Activated T-cell treated with anti-CD3 and anti-CD28 coated beads, Interleukin-2, amount 50 U/mL, for 4 hours (primary cell): ENCODE data around the gene SNAI1. TPM values are rescaled to one million over a fixed set of nuclear protein-coding genes. Genes with fewer than 3 reads are reported as not detected.
"Not testable (repeated sequence)": the region's sequence is repeated elsewhere in the genome, so short reads cannot be mapped to it uniquely, and the experiment has no call there.

Source experiments
- ATAC-seq, 2 donors: fragments of 200-7000 bp; cut with Tn5 transposase; one replicate each; pipeline ENCODE4 v1.10.0; 2021
- DNase-seq: peaks from one replicate; pipeline ENCODE4 v3.0.0-alpha.2; 2020
- H3K27me3 Mint-ChIP-seq: one replicate; pipeline ENCODE4 v1.8.0; 2021; ENCODE audit warnings: low read depth, mixed read lengths
- H3K36me3 Mint-ChIP-seq: one replicate; pipeline ENCODE4 v1.8.0; 2022; ENCODE audit warnings: mixed read lengths; ENCODE audit not compliant: insufficient read depth
- H3K4me1 Mint-ChIP-seq: one replicate; pipeline ENCODE4 v1.8.0; 2021; ENCODE audit warnings: low read depth, mixed read lengths
- H3K4me3 Mint-ChIP-seq: one replicate; pipeline ENCODE4 v1.8.0; 2021; ENCODE audit warnings: mild to moderate bottlenecking, moderate library complexity, mixed read lengths
- H3K9me3 Mint-ChIP-seq: one replicate; pipeline ENCODE4 v1.8.0; 2021; ENCODE audit warnings: mixed read lengths
- total RNA-seq, 3 donors: library from RNA; stranded (reverse); gene quantifications; one replicate each; pipeline ENCODE4 v1.2.1, GENCODE V29; 2021

SNAI1 gene
- total RNA-seq, 3 donors from 2014 or later = 1.1 to 1.8 (median 1.3) TPM

- H3K36me3 Mint-ChIP-seq = peaks cover 52% of the 10 kb centered on the region
These were observed 31.6 kb upstream of the SNAI1 start for GRCh38 chr20:49951151-49951550.

GRCh38 chr20:49955167-49955566 lies 27.6 kb upstream of the SNAI1 start:
- no peak for DNase-seq
- Mint-ChIP-seq H3K36me3 (peaks cover 40% of the 10 kb centered on the region), H3K27me3 (no peaks in the 10 kb centered on the region), H3K4me3 (no peak overlapping the region), H3K4me1 (peaks cover 12% of the 10 kb centered on the region), H3K9me3 (no peaks in the 10 kb centered on the region)
- no peak for ATAC-seq

More at GRCh38 chr20:49951151-49951550, 31.6 kb upstream of the SNAI1 start:
- Mint-ChIP-seq H3K27me3 (no peaks in the 10 kb centered on the region), H3K4me1 (peaks cover 9% of the 10 kb centered on the region), H3K4me3 (no peak overlapping the region), H3K9me3 (no peaks in the 10 kb centered on the region)
- ATAC-seq = peak; percentile 92 to 95
- no peak for DNase-seq

GRCh38 chr20:49955830-49956396 lies 26.9 kb upstream of the SNAI1 start:
- ATAC-seq, H3K4me3 Mint-ChIP-seq, H3K4me1 Mint-ChIP-seq, H3K27me3 Mint-ChIP-seq, H3K9me3 Mint-ChIP-seq, DNase-seq: not testable (repeated sequence)
- peaks cover 35% of the 10 kb centered on the region for H3K36me3 Mint-ChIP-seq

GRCh38 chr20:49956689-49957088 lies 26.1 kb upstream of the SNAI1 start:
- Mint-ChIP-seq H3K4me3 (no peak overlapping the region), H3K27me3 (no peaks in the 10 kb centered on the region), H3K9me3 (no peaks in the 10 kb centered on the region), H3K36me3 (peaks cover 34% of the 10 kb centered on the region), H3K4me1 (peaks cover 4% of the 10 kb centered on the region)
- DNase-seq (no peak), ATAC-seq (no peak)

- H3K4me1 Mint-ChIP-seq, ATAC-seq, H3K4me3 Mint-ChIP-seq, H3K27me3 Mint-ChIP-seq, DNase-seq, H3K9me3 Mint-ChIP-seq: not testable (repeated sequence)
- peaks cover 31% of the 10 kb centered on the region for H3K36me3 Mint-ChIP-seq
These were observed 25.5 kb upstream of the SNAI1 start for GRCh38 chr20:49957089-49957938.

GRCh38 chr20:49961413-49961812 lies 21.4 kb upstream of the SNAI1 start:
- H3K36me3 Mint-ChIP-seq = peaks cover 15% of the 10 kb centered on the region

GRCh38 chr20:49964964-49965780 lies 17.6 kb upstream of the SNAI1 start:
- ATAC-seq (no peak), DNase-seq (no peak)
- Mint-ChIP-seq H3K9me3 (no peaks in the 10 kb centered on the region), H3K4me3 (no peak overlapping the region), H3K36me3 (peaks cover 3% of the 10 kb centered on the region), H3K4me1 (no peaks in the 10 kb centered on the region), H3K27me3 (no peaks in the 10 kb centered on the region)

More at GRCh38 chr20:49961413-49961812, 21.4 kb upstream of the SNAI1 start:
- ATAC-seq (no peak), DNase-seq (no peak)
- no peaks in the 10 kb centered on the region for H3K9me3 Mint-ChIP-seq
- peaks cover 4% of the 10 kb centered on the region for H3K4me1 Mint-ChIP-seq
- no peak overlapping the region for H3K4me3 Mint-ChIP-seq
- no peaks in the 10 kb centered on the region for H3K27me3 Mint-ChIP-seq

GRCh38 chr20:49965781-49966305 lies 16.9 kb upstream of the SNAI1 start:
- no peak for ATAC-seq
- H3K4me3 Mint-ChIP-seq = no peak overlapping the region
- no peaks in the 10 kb centered on the region for H3K27me3 Mint-ChIP-seq
- DNase-seq = no peak
- peaks cover 3% of the 10 kb centered on the region for H3K36me3 Mint-ChIP-seq
- no peaks in the 10 kb centered on the region for H3K9me3 Mint-ChIP-seq
- H3K4me1 Mint-ChIP-seq = no peaks in the 10 kb centered on the region

- H3K36me3 Mint-ChIP-seq = no peaks in the 10 kb centered on the region
- no peaks in the 10 kb centered on the region for H3K9me3 Mint-ChIP-seq
- H3K4me1 Mint-ChIP-seq = no peaks in the 10 kb centered on the region
- ATAC-seq = no peak
- H3K27me3 Mint-ChIP-seq = no peaks in the 10 kb centered on the region
- no peak overlapping the region for H3K4me3 Mint-ChIP-seq
- no peak for DNase-seq
These were observed 15.9 kb upstream of the SNAI1 start for GRCh38 chr20:49966861-49967260.

- H3K36me3 Mint-ChIP-seq = no peaks in the 10 kb centered on the region
- H3K4me3 Mint-ChIP-seq = no peak overlapping the region
- DNase-seq (no peak), ATAC-seq (no peak)
- H3K4me1 Mint-ChIP-seq = no peaks in the 10 kb centered on the region
- no peaks in the 10 kb centered on the region for H3K27me3 Mint-ChIP-seq
- no peaks in the 10 kb centered on the region for H3K9me3 Mint-ChIP-seq
These were observed 13.5 kb upstream of the SNAI1 start for GRCh38 chr20:49969234-49969633.

- ATAC-seq = no peak
- H3K9me3 Mint-ChIP-seq = no peaks in the 10 kb centered on the region
- H3K4me3 Mint-ChIP-seq = no peak overlapping the region
- no peak for DNase-seq
- H3K27me3 Mint-ChIP-seq = no peaks in the 10 kb centered on the region
- no peaks in the 10 kb centered on the region for H3K36me3 Mint-ChIP-seq
- H3K4me1 Mint-ChIP-seq = no peaks in the 10 kb centered on the region
These were observed 12.8 kb upstream of the SNAI1 start for GRCh38 chr20:49969946-49970345.

GRCh38 chr20:49970498-49970897 lies 12.3 kb upstream of the SNAI1 start:
- no peaks in the 10 kb centered on the region for H3K4me1 Mint-ChIP-seq
- no peak for ATAC-seq
- no peaks in the 10 kb centered on the region for H3K36me3 Mint-ChIP-seq
- no peaks in the 10 kb centered on the region for H3K9me3 Mint-ChIP-seq
- no peak overlapping the region for H3K4me3 Mint-ChIP-seq
- DNase-seq = no peak
- H3K27me3 Mint-ChIP-seq = no peaks in the 10 kb centered on the region

- Mint-ChIP-seq H3K4me3 (no peak overlapping the region), H3K4me1 (no peaks in the 10 kb centered on the region), H3K36me3 (no peaks in the 10 kb centered on the region), H3K9me3 (no peaks in the 10 kb centered on the region), H3K27me3 (no peaks in the 10 kb centered on the region)
- no peak for ATAC-seq
- no peak for DNase-seq
These were observed 8.8 kb upstream of the SNAI1 start for GRCh38 chr20:49973981-49974380.

- H3K4me3 Mint-ChIP-seq = no peak overlapping the region
- no peak for ATAC-seq
- no peaks in the 10 kb centered on the region for H3K27me3 Mint-ChIP-seq
- no peaks in the 10 kb centered on the region for H3K9me3 Mint-ChIP-seq
- H3K4me1 Mint-ChIP-seq = peaks cover 2% of the 10 kb centered on the region
- no peak for DNase-seq
- H3K36me3 Mint-ChIP-seq = no peaks in the 10 kb centered on the region
These were observed 6.2 kb upstream of the SNAI1 start for GRCh38 chr20:49976542-49976941.
